Karpas-422 (cell line): ENCODE results near the gene CYP27A1. TPM values are rescaled to one million over a fixed set of nuclear protein-coding genes. Genes with fewer than 3 reads are reported as not detected.

Source experiments
- DNase-seq: peaks from one replicate; pipeline ENCODE4 v3.0.0-alpha.2; 2015
- H2AFZ ChIP-seq: fragments of 200-600 bp; sonication (generic); 2 replicates; pipeline ENCODE4 v1.6.1; 2014; ENCODE audit warnings: antibody characterized with exemption, low read length, mixed read lengths
- H3K27ac ChIP-seq: fragments of 200-600 bp; sonication (generic); 2 replicates; pipeline ENCODE4 v1.5.1; 2014; ENCODE audit warnings: mild to moderate bottlenecking, low read length, moderate library complexity
- H3K27me3 ChIP-seq: fragments of 200-600 bp; sonication (generic); 2 replicates; pipeline ENCODE4 v1.6.1; 2014; ENCODE audit warnings: low read length, mixed read lengths
- H3K36me3 ChIP-seq: fragments of 200-600 bp; sonication (generic); 2 replicates; pipeline ENCODE4 v1.6.1; 2014; ENCODE audit warnings: low read length, mixed read lengths; ENCODE audit not compliant: insufficient read depth
- H3K4me1 ChIP-seq: fragments of 200-600 bp; sonication (generic); 2 replicates; pipeline ENCODE4 v1.6.1; 2014; ENCODE audit warnings: mild to moderate bottlenecking, low read length, mixed read lengths
- H3K4me2 ChIP-seq: fragments of 200-600 bp; sonication (generic); 2 replicates; pipeline ENCODE4 v1.6.1; 2014; ENCODE audit warnings: low read length, low read depth, mild to moderate bottlenecking; ENCODE audit not compliant: poor library complexity, severe bottlenecking
- H3K4me3 ChIP-seq: fragments of 200-600 bp; sonication (generic); 2 replicates; pipeline ENCODE4 v1.5.1; 2014; ENCODE audit warnings: mild to moderate bottlenecking, antibody characterized with exemption, low read length, mixed read lengths
- H3K79me2 ChIP-seq: fragments of 200-600 bp; sonication (generic); 2 replicates; pipeline ENCODE4 v1.6.1; 2014; ENCODE audit warnings: mild to moderate bottlenecking, low read length, mixed read lengths
- H3K9ac ChIP-seq: fragments of 200-600 bp; sonication (generic); 2 replicates; pipeline ENCODE4 v1.6.0; 2014; ENCODE audit warnings: low read length
- H3K9me2 ChIP-seq: fragments of 200-600 bp; sonication (generic), shearing (Covaris generic); replicated peaks from 2 replicates; pipeline ENCODE4 v1.6.0; 2014; ENCODE audit warnings: mild to moderate bottlenecking, low read length, moderate library complexity; ENCODE audit not compliant: insufficient read depth
- H3K9me3 ChIP-seq: fragments of 300-700, 200-600 bp; sonication (generic); 2 replicates; pipeline ENCODE4 v1.6.1; 2014; ENCODE audit warnings: low read length, mixed read lengths
- H4K20me1 ChIP-seq: fragments of 200-600 bp; sonication (generic); 2 replicates; pipeline ENCODE4 v1.6.1; 2014; ENCODE audit warnings: mild to moderate bottlenecking, antibody characterized with exemption, low read length, low read depth; ENCODE audit not compliant: insufficient read depth
- total RNA-seq: library from RNA; depleted of rRNA; stranded (reverse); fragments of >200 nt; shearing (Covaris generic); gene quantifications from 2 replicates; pipeline ENCODE4 v1.2.3, GENCODE V29; 2014; ENCODE audit warnings: low replicate concordance

The CYP27A1 gene
- total RNA-seq, 1 experiment from 2014 or later = not detected

DNA sequence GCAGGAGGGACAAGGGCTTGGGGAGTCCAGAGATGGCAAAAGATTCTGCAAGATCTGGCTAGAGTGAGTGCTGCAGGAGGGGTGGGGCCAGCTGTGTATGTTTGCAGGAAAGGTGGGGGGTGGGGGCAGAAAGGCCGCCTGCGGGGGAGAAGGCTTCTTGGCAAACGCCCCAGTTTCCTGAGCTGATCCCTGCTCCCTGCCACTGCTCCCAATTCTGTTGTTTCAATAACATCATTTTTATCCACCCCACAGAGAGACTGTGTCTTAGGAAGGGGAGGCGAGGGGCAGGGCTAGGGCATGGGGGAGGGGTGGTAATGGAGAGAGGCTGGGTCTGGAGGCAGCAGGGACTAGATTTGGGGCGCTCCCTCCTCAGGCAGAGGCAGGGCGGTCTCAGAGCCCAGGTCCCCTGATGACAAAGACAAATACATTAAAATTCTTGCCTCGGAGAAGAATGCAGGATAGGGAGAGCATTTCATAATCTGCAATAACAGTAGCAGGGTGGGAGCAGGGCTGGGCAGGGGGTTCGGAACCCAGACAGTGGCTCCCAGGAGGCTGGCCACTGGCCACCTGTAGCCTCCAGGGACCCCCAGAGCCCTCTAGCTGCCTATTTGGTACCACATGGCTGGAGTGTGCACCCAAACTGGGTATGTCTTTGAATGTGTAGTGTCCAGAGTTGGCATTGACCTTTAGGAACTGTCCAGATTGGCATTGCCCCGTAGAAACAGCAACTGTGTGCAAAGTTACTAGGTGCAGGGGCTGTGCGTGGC lies 75.6 kb downstream of the CYP27A1 start:
- Histone ChIP-seq H3K27ac (no peak overlapping the region), H3K4me1 (no peaks in the 10 kb centered on the region), H3K9me3 (no peaks in the 10 kb centered on the region), H3K36me3 (no peaks in the 10 kb centered on the region), H2AFZ (no peak overlapping the region), H3K9ac (no peak overlapping the region), H3K4me2 (no peak overlapping the region), H3K27me3 (no peaks in the 10 kb centered on the region), H3K9me2 (no peaks in the 10 kb centered on the region), H3K79me2 (no peaks in the 10 kb centered on the region), H3K4me3 (no peak overlapping the region), H4K20me1 (no peaks in the 10 kb centered on the region)
- no peak for DNase-seq

DNA sequence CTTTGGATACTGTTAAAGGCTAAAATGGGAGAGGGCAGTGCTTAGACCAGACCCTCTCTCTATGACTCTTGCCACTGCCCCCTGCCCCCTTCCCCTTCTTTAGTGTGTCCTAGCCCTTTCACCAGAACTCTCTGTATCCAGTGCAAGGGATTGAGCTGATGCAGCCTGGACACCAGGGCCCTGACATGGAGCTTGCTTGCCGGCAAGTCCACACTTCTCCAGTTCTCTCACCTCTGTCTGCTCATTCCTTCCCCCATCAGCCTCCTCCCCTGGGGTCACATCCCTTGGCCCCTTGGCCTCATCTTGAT lies 76.1 kb downstream of the CYP27A1 start:
- Histone ChIP-seq H3K79me2 (no peaks in the 10 kb centered on the region), H3K9me2 (no peaks in the 10 kb centered on the region), H3K9ac (no peak overlapping the region), H3K4me1 (no peaks in the 10 kb centered on the region), H3K27ac (no peak overlapping the region), H4K20me1 (no peaks in the 10 kb centered on the region), H3K9me3 (no peaks in the 10 kb centered on the region), H3K36me3 (no peaks in the 10 kb centered on the region), H3K4me3 (no peak overlapping the region), H2AFZ (no peak overlapping the region), H3K27me3 (no peaks in the 10 kb centered on the region), H3K4me2 (no peak overlapping the region)
- DNase-seq = no peak

DNA sequence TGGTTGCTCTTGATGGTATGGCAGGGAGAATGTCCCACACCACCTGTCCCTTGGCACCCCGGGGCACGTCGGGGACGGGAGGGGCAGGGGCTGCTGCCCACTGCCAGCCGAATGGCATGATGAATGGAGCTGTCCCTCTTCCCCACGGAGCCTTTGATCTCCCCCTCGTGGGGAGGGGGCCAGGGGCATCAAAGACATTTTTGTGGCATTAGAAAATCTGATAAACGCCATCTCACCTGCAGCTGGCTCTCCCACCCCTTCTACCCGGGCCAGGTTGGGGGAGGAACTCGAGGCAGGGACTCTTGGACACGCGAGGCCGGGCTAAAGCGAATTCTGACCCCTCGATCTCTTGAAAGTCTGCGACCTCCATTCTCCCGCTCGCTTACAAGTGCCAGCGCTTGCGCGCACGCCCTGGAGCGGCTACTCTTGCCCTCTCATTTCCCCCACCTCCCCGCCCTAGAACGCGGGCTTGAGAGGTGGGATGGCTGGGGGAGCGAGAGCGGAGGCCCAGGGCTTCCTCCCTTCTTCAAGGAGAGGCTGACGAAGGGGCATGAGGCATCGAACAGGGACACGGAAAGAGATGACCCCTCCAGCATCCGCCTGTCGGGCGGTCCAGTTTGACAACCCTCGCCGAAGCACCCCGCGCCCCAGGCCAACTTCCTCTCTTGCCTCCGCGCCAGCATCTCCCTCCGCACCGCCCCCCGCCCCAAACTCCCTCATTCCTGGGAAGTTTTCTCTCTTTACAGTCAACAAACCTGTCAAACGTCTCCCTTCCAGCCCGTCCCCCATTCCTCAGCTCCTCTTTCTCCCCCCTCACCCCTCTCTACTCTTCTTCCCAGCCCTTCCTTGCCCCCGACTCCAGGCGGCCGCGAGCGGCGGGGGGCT lies 77.0 kb downstream of the CYP27A1 start:
- Histone ChIP-seq H3K79me2 (no peaks in the 10 kb centered on the region), H3K27ac (no peak overlapping the region), H2AFZ (no peak overlapping the region), H4K20me1 (no peaks in the 10 kb centered on the region), H3K4me3 (no peak overlapping the region), H3K4me1 (no peaks in the 10 kb centered on the region), H3K36me3 (no peaks in the 10 kb centered on the region), H3K9ac (no peak overlapping the region), H3K9me3 (no peaks in the 10 kb centered on the region), H3K9me2 (no peaks in the 10 kb centered on the region), H3K4me2 (no peak overlapping the region), H3K27me3 (no peaks in the 10 kb centered on the region)
- no peak for DNase-seq

DNA sequence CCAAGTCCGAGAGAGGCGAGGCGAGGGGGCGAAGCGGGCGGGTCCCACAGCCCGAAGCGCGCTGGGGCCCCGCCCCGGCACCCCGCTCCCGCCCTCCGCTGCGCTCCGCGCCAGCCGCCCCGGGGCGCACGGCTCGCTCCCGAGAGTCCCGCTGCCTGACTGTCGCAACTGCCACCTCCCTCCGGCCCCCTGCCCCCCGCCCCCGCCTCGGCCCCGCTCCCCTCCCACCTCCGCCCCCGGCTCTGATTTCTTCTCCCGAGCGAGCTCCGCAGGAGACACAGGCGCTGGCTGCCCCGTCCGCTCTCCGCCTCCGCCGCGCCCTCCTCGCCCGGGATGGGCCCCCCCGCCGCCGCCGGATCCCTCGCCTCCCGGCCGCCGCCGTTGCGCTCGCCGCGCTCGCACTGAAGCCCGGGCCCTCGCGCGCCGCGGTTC lies 77.6 kb downstream of the CYP27A1 start, which contains the start of gene WNT6:
WNT6 (plus strand) TSS at position 250 of the 432 bp plus-strand sequence. CDS start 233 bp downstream, outside the sequence.
- DNase-seq = no peak
- Histone ChIP-seq H3K4me1 (no peaks in the 10 kb centered on the region), H2AFZ (no peak within 1 kb of the TSS), H3K79me2 (no peaks in the 10 kb centered on the region), H3K9me2 (no peaks in the 10 kb centered on the region), H3K4me2 (no peak within 1 kb of the TSS), H3K27me3 (no peaks in the 10 kb centered on the region), H3K9ac (no peak within 1 kb of the TSS), H3K9me3 (no peaks in the 10 kb centered on the region), H3K36me3 (no peaks in the 10 kb centered on the region), H3K4me3 (no peak within 1 kb of the TSS), H4K20me1 (no peaks in the 10 kb centered on the region), H3K27ac (no peak within 1 kb of the TSS)

DNA sequence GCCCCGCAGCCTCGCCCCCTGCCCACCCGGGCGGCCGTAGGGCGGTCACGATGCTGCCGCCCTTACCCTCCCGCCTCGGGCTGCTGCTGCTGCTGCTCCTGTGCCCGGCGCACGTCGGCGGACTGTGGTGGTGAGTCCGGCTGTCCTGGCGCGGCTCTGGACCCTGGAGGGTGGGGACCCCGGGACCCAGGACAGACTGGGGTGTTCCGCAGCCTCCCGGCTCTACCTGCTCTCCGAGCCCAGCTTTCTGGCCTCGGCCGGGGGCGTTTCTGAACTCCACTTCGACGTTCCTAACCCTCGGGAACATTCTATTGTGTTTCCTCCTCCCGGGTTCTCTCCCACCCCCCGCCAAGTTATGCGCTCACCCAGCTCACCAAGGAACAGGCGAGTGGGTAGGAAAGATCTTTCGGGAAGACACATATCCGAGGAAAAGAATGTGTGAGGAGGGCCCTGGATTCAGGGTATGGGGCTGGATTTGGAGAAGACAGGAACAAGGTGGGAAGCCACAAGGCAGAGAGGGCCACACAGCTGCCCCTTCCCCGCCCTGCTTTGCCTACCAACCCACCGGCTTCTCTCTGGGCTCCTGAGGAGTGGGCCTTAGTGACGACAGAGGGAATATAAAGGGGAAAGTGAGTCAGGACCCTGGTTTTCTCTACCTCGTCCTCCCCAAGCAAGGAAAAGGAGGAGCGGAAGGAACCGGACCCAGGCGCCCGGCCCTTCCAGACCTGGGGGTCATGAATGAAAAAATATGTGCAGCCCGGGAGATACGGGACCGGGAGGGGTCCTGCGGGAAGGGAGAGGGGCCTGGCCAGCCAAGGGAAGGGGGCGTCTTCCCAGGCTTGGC lies 78.3 kb downstream of the CYP27A1 start:
- no peaks in the 10 kb centered on the region for H3K4me1 ChIP-seq
- no peak overlapping the region for H3K4me2 ChIP-seq
- no peak overlapping the region for H3K27ac ChIP-seq
- H3K36me3 ChIP-seq = no peaks in the 10 kb centered on the region
- H3K9me2 ChIP-seq = no peaks in the 10 kb centered on the region
- H4K20me1 ChIP-seq = no peaks in the 10 kb centered on the region
- DNase-seq = no peak
- H2AFZ ChIP-seq = no peak overlapping the region
- H3K4me3 ChIP-seq = no peak overlapping the region
- no peak overlapping the region for H3K9ac ChIP-seq
- no peaks in the 10 kb centered on the region for H3K79me2 ChIP-seq
- H3K27me3 ChIP-seq = no peaks in the 10 kb centered on the region
- no peaks in the 10 kb centered on the region for H3K9me3 ChIP-seq

DNA sequence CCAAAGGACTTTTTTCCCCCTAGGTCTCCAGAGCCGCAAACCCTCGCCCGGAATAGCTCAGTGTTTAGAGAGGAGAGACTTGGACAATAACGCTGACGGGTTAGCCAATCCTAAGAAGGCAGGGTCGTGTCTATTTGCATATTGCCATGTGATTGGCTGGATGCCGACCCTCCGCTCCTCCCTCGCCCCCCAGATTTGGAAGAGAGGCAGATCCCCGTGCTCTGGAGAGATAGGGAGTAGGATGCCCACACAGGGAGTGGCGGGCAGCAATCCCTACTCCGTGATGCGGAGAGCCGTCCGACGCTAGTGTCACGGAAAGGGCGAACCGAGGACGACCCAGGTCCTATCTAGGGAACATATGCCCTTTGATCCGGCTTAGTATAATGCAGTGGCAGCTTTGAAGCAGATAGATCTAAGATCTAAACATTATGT lies 79.0 kb downstream of the CYP27A1 start:
- Histone ChIP-seq H3K27me3 (no peaks in the 10 kb centered on the region), H2AFZ (no peak overlapping the region), H3K36me3 (no peaks in the 10 kb centered on the region), H3K4me3 (no peak overlapping the region), H4K20me1 (no peaks in the 10 kb centered on the region), H3K79me2 (no peaks in the 10 kb centered on the region), H3K27ac (no peak overlapping the region), H3K4me1 (no peaks in the 10 kb centered on the region), H3K4me2 (no peak overlapping the region), H3K9me2 (no peaks in the 10 kb centered on the region), H3K9me3 (no peaks in the 10 kb centered on the region), H3K9ac (no peak overlapping the region)
- DNase-seq = no peak

DNA sequence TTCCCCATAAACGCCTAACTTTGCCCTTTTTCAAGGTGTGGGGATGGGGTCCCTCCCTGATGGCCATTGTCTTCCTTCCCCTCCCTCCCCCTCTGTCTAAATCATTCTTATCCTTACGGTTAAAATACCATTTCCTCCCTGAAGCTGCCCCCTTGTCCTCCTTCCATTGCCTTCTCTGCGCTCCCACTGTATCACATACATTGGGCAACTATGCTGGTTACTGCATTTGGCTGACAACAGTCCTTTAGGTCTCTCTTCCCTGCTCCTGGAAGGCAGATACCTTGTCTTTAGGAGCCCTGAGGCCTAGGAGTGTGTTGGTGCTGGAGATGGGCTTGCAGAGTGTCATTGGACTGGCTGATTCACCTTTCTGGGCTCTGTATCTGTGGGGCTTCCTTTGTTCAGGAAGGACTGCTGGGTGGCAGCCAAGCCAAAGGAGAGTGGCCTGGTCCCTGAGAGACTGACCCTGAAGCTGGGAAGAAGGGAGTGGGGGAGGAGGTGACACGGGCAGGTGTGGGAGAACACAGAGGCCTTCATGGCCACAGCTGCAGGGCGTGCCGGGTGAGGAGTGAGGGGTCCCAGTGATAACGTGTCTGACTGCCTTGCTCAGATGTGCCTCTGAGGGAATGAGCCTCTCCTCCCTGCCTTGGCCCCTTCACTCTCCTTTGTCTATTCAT lies 79.8 kb downstream of the CYP27A1 start:
- Histone ChIP-seq H3K27me3 (no peaks in the 10 kb centered on the region), H3K9ac (no peak overlapping the region), H4K20me1 (no peaks in the 10 kb centered on the region), H3K79me2 (no peaks in the 10 kb centered on the region), H3K36me3 (no peaks in the 10 kb centered on the region), H3K4me2 (no peak overlapping the region), H3K9me2 (no peaks in the 10 kb centered on the region), H3K4me1 (no peaks in the 10 kb centered on the region), H3K4me3 (no peak overlapping the region), H3K27ac (no peak overlapping the region), H3K9me3 (no peaks in the 10 kb centered on the region), H2AFZ (no peak overlapping the region)
- no peak for DNase-seq
